HG03457 (cell line): ENCODE measurements around the gene TBC1D3G.
"Not testable (repeated sequence)": the region's sequence is repeated elsewhere in the genome, so short reads cannot be mapped to it uniquely, and the experiment has no call there.

Experiments used
- ATAC-seq: cut with Tn5 transposase; IDR thresholded peaks from one replicate; pipeline ENCODE4 v1.9.1; 2021; ENCODE audit warnings: moderate number of reproducible peaks; ENCODE audit not compliant: unreplicated experiment

The TBC1D3G gene

GRCh38 chr17:36323584-36323983, at the start of gene TBC1D3G:
TSS of gene TBC1D3G (plus strand) at chr17:36323884. CDS start at chr17:36325412, 1,528 bp downstream.
- ATAC-seq: not testable (repeated sequence)

GRCh38 chr17:36283256-36283655, 40.4 kb upstream of the TBC1D3G start:
- not testable (repeated sequence) for ATAC-seq

- not testable (repeated sequence) for ATAC-seq
Measured at GRCh38 chr17:36284219-36284618, 39.5 kb upstream of the TBC1D3G start.

GRCh38 chr17:36289965-36290612, 33.6 kb upstream of the TBC1D3G start:
- ATAC-seq: not testable (repeated sequence)

- not testable (repeated sequence) for ATAC-seq
Measured at GRCh38 chr17:36295161-36295560, 28.5 kb upstream of the TBC1D3G start.

- ATAC-seq: not testable (repeated sequence)
Measured at GRCh38 chr17:36315736-36316135, 7.9 kb upstream of the TBC1D3G start.

- not testable (repeated sequence) for ATAC-seq
Measured at GRCh38 chr17:36362496-36362895, 38.8 kb downstream of the TBC1D3G start.

GRCh38 chr17:36375938-36376337, 52.3 kb downstream of the TBC1D3G start:
- not testable (repeated sequence) for ATAC-seq
